GM13977 (cell line): ENCODE results near the gene SHOX.
"Not testable (repeated sequence)": the region's sequence is repeated elsewhere in the genome, so short reads cannot be mapped to it uniquely, and the experiment has no call there.

ENCODE experiments used
- DNase-seq: peaks from one replicate; pipeline ENCODE4 v3.0.0; 2012; ENCODE audit warnings: low spot score
- CTCF ChIP-seq: IDR thresholded peaks from 2 replicates; pipeline ENCODE4 v1.5.1; 2012; ENCODE audit warnings: mild to moderate bottlenecking, control low read depth; ENCODE audit not compliant: insufficient read depth; ENCODE audit errors: extremely low read depth, missing control alignments
- in situ Hi-C: fragments of 300-500 bp; cut with MboI; formaldehyde crosslinking; loops from one replicate; pipeline ENCODE4 v1.12.0; 2022; ENCODE audit warnings: low sequenced_read_pairs, low pct_unique_long_range_greater_than_20kb, mixed read lengths, inconsistent platforms; ENCODE audit not compliant: unreplicated experiment

SHOX gene

GRCh38 chrX:590693-591404 lies 39.7 kb upstream of the SHOX start:
- in situ Hi-C loops, result no loop called here
- TF ChIP-seq CTCF, result no peak
- DNase-seq, result no peak

GRCh38 chrX:599837-600715 lies 30.5 kb upstream of the SHOX start:
- in situ Hi-C loops, result no loop called here
- no peak for TF ChIP-seq CTCF
- DNase-seq, result no peak

- DNase-seq, in situ Hi-C loops: not testable (repeated sequence)
Measured at GRCh38 chrX:603029-603428, 27.6 kb upstream of the SHOX start.

- in situ Hi-C loops, DNase-seq: not testable (repeated sequence)
Measured at GRCh38 chrX:604616-605015, 26.0 kb upstream of the SHOX start.

GRCh38 chrX:608088-608487 lies 22.5 kb upstream of the SHOX start:
- in situ Hi-C loops, result not testable (repeated sequence)

GRCh38 chrX:614136-614535 lies 16.5 kb upstream of the SHOX start:
- TF ChIP-seq CTCF, result no peak
- peak; percentile 29 for DNase-seq
- in situ Hi-C loops, result no loop called here

More at GRCh38 chrX:608088-608487, 22.5 kb upstream of the SHOX start:
- not testable (repeated sequence) for DNase-seq

GRCh38 chrX:617401-617800 lies 13.2 kb upstream of the SHOX start:
- no peak for TF ChIP-seq CTCF
- in situ Hi-C loops, result no loop called here
- peak; percentile 8 for DNase-seq

- in situ Hi-C loops, result no loop called here
- peak; percentile 8 for DNase-seq
- no peak for TF ChIP-seq CTCF
Measured at GRCh38 chrX:617891-618290, 12.7 kb upstream of the SHOX start.

GRCh38 chrX:618304-618703 lies 12.3 kb upstream of the SHOX start:
- DNase-seq, result not testable (repeated sequence)

More at GRCh38 chrX:618304-618703, 12.3 kb upstream of the SHOX start:
- in situ Hi-C loops, result not testable (repeated sequence)
